Spleen (tissue), 7 donors: Measurements from ENCODE around the gene OTOS.

Experiments used
- CTCF ChIP-seq, 11 experiments: fragments of 200-600 bp in 7 of 11; fragments of 450-650 bp in 4 of 11; sonication (generic) in 4 of 11; IDR thresholded peaks in 8 of 11; conservative IDR thresholded peaks in 3 of 11; 1 replicate in 7 of 11; 2 replicates in 4 of 11; pipeline versions ENCODE4 v1.4.0 to v1.8.0; 2016 to 2021; ENCODE audit warnings: antibody characterized with exemption in 11 of 11, inconsistent platforms in 4 of 11, mild to moderate bottlenecking in 1 of 11
- POLR2AphosphoS5 ChIP-seq, 3 donors: sonication (generic); formaldehyde crosslinking; IDR thresholded peaks; one replicate each; pipeline ENCODE4 v1.5.1; 2017; ENCODE audit warnings: antibody characterized with exemption in 3 of 3
- donor health status: DM: no; HTN: no; CAD: no; lungs with moderate emphysema.
- donor health status: DM: no; HTN: no; CAD: no.
- donor health status: DM: no; HTN: no; CAD: no.

GRCh38 chr2:240183875-240184590, 43.6 kb upstream of the OTOS start:
- TF ChIP-seq CTCF (IDR thresholded peaks at IDR 0.05 in 8 of 11, conservative IDR thresholded peaks at IDR 0.05 in 3 of 11) (no peak), POLR2AphosphoS5 (IDR thresholded peaks at IDR 0.05) (no peak)
